Activated T-helper 17 cell treated with anti-CD3 and anti-CD28 coated beads, Interleukin-2, amount 50 U/mL, for 72 hours (primary cell): ENCODE measurements around the gene MEGF6. TPM values are rescaled to one million over a fixed set of nuclear protein-coding genes. Genes with fewer than 3 reads are reported as not detected.
A peak's percentile ranks its signal among the peaks of the same experiment; 100 is the strongest.
"Not testable (repeated sequence)": the region's sequence is repeated elsewhere in the genome, so short reads cannot be mapped to it uniquely, and the experiment has no call there.

Experiments used
- ATAC-seq: fragments of 150-1000 bp; cut with Tn5 transposase; replicated peaks from 2 replicates; pipeline ENCODE4 v1.10.0; 2021; ENCODE audit warnings: mild to moderate bottlenecking, moderate library complexity
- H3K27ac Mint-ChIP-seq: one replicate; pipeline ENCODE4 v1.8.0; 2022; ENCODE audit warnings: mixed read lengths
- H3K27me3 Mint-ChIP-seq: one replicate; pipeline ENCODE4 v1.8.0; 2022; ENCODE audit warnings: mixed read lengths
- H3K36me3 Mint-ChIP-seq: one replicate; pipeline ENCODE4 v1.8.0; 2022; ENCODE audit warnings: low read depth, mild to moderate bottlenecking, mixed read lengths
- H3K4me1 Mint-ChIP-seq: one replicate; pipeline ENCODE4 v1.8.0; 2022; ENCODE audit warnings: mixed read lengths
- H3K4me3 Mint-ChIP-seq: one replicate; pipeline ENCODE4 v1.8.0; 2022; ENCODE audit warnings: mild to moderate bottlenecking, mixed read lengths
- H3K9me3 Mint-ChIP-seq: one replicate; pipeline ENCODE4 v1.8.0; 2022; ENCODE audit warnings: mixed read lengths
- total RNA-seq, 2 donors: library from RNA; stranded (reverse); gene quantifications; one replicate each; pipeline ENCODE4 v1.2.3, GENCODE V29; 2022

The MEGF6 gene
- total RNA-seq, 2 donors from 2014 or later, result 5.0 to 9.7 TPM

GRCh38 chr1:3590951-3591865, 20.1 kb downstream of the MEGF6 start:
- Mint-ChIP-seq H3K36me3 (no peaks in the 10 kb centered on the region), H3K27me3 (no peaks in the 10 kb centered on the region), H3K27ac (no peak overlapping the region), H3K4me3 (no peak overlapping the region), H3K4me1 (no peaks in the 10 kb centered on the region), H3K9me3 (no peaks in the 10 kb centered on the region)
- no peak for ATAC-seq

GRCh38 chr1:3590139-3590763, 21.1 kb downstream of the MEGF6 start:
- no peak overlapping the region for H3K4me3 Mint-ChIP-seq
- H3K27me3 Mint-ChIP-seq, result no peaks in the 10 kb centered on the region
- no peak for ATAC-seq
- H3K4me1 Mint-ChIP-seq, result no peaks in the 10 kb centered on the region
- no peaks in the 10 kb centered on the region for H3K36me3 Mint-ChIP-seq
- no peaks in the 10 kb centered on the region for H3K9me3 Mint-ChIP-seq
- no peak overlapping the region for H3K27ac Mint-ChIP-seq

- no peaks in the 10 kb centered on the region for H3K9me3 Mint-ChIP-seq
- no peaks in the 10 kb centered on the region for H3K36me3 Mint-ChIP-seq
- no peak for ATAC-seq
- H3K4me3 Mint-ChIP-seq, result no peak overlapping the region
- H3K4me1 Mint-ChIP-seq, result no peaks in the 10 kb centered on the region
- H3K27me3 Mint-ChIP-seq, result no peaks in the 10 kb centered on the region
- H3K27ac Mint-ChIP-seq, result no peak overlapping the region
These were observed 22.9 kb downstream of the MEGF6 start for GRCh38 chr1:3588395-3588794.

GRCh38 chr1:3586986-3587759, 24.1 kb downstream of the MEGF6 start:
- H3K36me3 Mint-ChIP-seq, result no peaks in the 10 kb centered on the region
- H3K9me3 Mint-ChIP-seq, result no peaks in the 10 kb centered on the region
- no peaks in the 10 kb centered on the region for H3K27me3 Mint-ChIP-seq
- ATAC-seq, result no peak
- H3K4me1 Mint-ChIP-seq, result no peaks in the 10 kb centered on the region
- no peak overlapping the region for H3K4me3 Mint-ChIP-seq
- H3K27ac Mint-ChIP-seq, result no peak overlapping the region

GRCh38 chr1:3585940-3586568, 25.3 kb downstream of the MEGF6 start:
- Mint-ChIP-seq H3K4me3 (no peak overlapping the region), H3K9me3 (no peaks in the 10 kb centered on the region), H3K36me3 (no peaks in the 10 kb centered on the region), H3K4me1 (no peaks in the 10 kb centered on the region), H3K27me3 (no peaks in the 10 kb centered on the region), H3K27ac (no peak overlapping the region)
- no peak for ATAC-seq

- not testable (repeated sequence) for H3K4me1 Mint-ChIP-seq, H3K36me3 Mint-ChIP-seq, H3K9me3 Mint-ChIP-seq, H3K4me3 Mint-ChIP-seq, H3K27ac Mint-ChIP-seq, H3K27me3 Mint-ChIP-seq
- ATAC-seq, result peak; percentile 2
These were observed 25.9 kb downstream of the MEGF6 start for GRCh38 chr1:3585353-3585868.

GRCh38 chr1:3584915-3585314, 26.4 kb downstream of the MEGF6 start:
- no peak overlapping the region for H3K4me3 Mint-ChIP-seq
- peak; percentile 86 for ATAC-seq
- no peaks in the 10 kb centered on the region for H3K36me3 Mint-ChIP-seq
- H3K9me3 Mint-ChIP-seq, result no peaks in the 10 kb centered on the region
- no peak overlapping the region for H3K27ac Mint-ChIP-seq
- no peaks in the 10 kb centered on the region for H3K4me1 Mint-ChIP-seq
- no peaks in the 10 kb centered on the region for H3K27me3 Mint-ChIP-seq

GRCh38 chr1:3583751-3584150, 27.6 kb downstream of the MEGF6 start:
- not testable (repeated sequence) for H3K27ac Mint-ChIP-seq, ATAC-seq, H3K36me3 Mint-ChIP-seq, H3K4me3 Mint-ChIP-seq, H3K27me3 Mint-ChIP-seq, H3K4me1 Mint-ChIP-seq, H3K9me3 Mint-ChIP-seq

- Mint-ChIP-seq H3K4me3 (no peak overlapping the region), H3K4me1 (no peaks in the 10 kb centered on the region), H3K9me3 (no peaks in the 10 kb centered on the region), H3K36me3 (no peaks in the 10 kb centered on the region), H3K27me3 (no peaks in the 10 kb centered on the region), H3K27ac (no peak overlapping the region)
- no peak for ATAC-seq
These were observed 29.8 kb downstream of the MEGF6 start for GRCh38 chr1:3581296-3582036.

GRCh38 chr1:3580231-3580630, 31.1 kb downstream of the MEGF6 start:
- no peak overlapping the region for H3K4me3 Mint-ChIP-seq
- H3K27ac Mint-ChIP-seq, result no peak overlapping the region
- no peak for ATAC-seq
- no peaks in the 10 kb centered on the region for H3K4me1 Mint-ChIP-seq
- no peaks in the 10 kb centered on the region for H3K36me3 Mint-ChIP-seq
- H3K27me3 Mint-ChIP-seq, result no peaks in the 10 kb centered on the region
- no peaks in the 10 kb centered on the region for H3K9me3 Mint-ChIP-seq

- no peak for ATAC-seq
- no peaks in the 10 kb centered on the region for H3K27me3 Mint-ChIP-seq
- H3K27ac Mint-ChIP-seq, result no peak overlapping the region
- H3K36me3 Mint-ChIP-seq, result no peaks in the 10 kb centered on the region
- no peaks in the 10 kb centered on the region for H3K9me3 Mint-ChIP-seq
- H3K4me1 Mint-ChIP-seq, result no peaks in the 10 kb centered on the region
- H3K4me3 Mint-ChIP-seq, result no peak overlapping the region
These were observed 31.7 kb downstream of the MEGF6 start for GRCh38 chr1:3579626-3580025.

GRCh38 chr1:3578906-3579305, 32.4 kb downstream of the MEGF6 start:
- Mint-ChIP-seq H3K27ac (no peak overlapping the region), H3K4me1 (no peaks in the 10 kb centered on the region), H3K27me3 (no peaks in the 10 kb centered on the region), H3K4me3 (no peak overlapping the region), H3K36me3 (no peaks in the 10 kb centered on the region), H3K9me3 (no peaks in the 10 kb centered on the region)
- no peak for ATAC-seq

GRCh38 chr1:3578433-3578805, 32.9 kb downstream of the MEGF6 start:
- Mint-ChIP-seq H3K27ac (no peak overlapping the region), H3K4me3 (no peak overlapping the region), H3K9me3 (no peaks in the 10 kb centered on the region), H3K36me3 (no peaks in the 10 kb centered on the region), H3K27me3 (no peaks in the 10 kb centered on the region), H3K4me1 (no peaks in the 10 kb centered on the region)
- no peak for ATAC-seq
